SU-DHL-6 (cell line): ENCODE results near the gene MKRN2.

Experiments
- H2AFZ ChIP-seq: fragments of 200-600 bp; sonication (generic); 2 replicates; pipeline ENCODE4 v1.6.1; 2014; ENCODE audit warnings: low read depth, mild to moderate bottlenecking, moderate library complexity, mixed read lengths, antibody characterized with exemption, low read length; ENCODE audit not compliant: severe bottlenecking
- H3F3A ChIP-seq: fragments of 200-600 bp; shearing (Covaris generic); 2 replicates; pipeline ENCODE4 v1.6.0; 2016; ENCODE audit warnings: antibody characterized with exemption, mild to moderate bottlenecking; ENCODE audit not compliant: insufficient read depth
- H3K27ac ChIP-seq: fragments of 200-600 bp; sonication (generic); 2 replicates; pipeline ENCODE4 v1.5.1; 2016; ENCODE audit warnings: low read depth, mild to moderate bottlenecking, low read length, moderate library complexity, mixed read lengths
- H3K27me3 ChIP-seq: fragments of 200-600 bp; sonication (generic), shearing (Covaris generic); 2 replicates; pipeline ENCODE4 v1.6.0; 2014; ENCODE audit warnings: mild to moderate bottlenecking, low read length
- H3K36me3 ChIP-seq: fragments of 200-600 bp; sonication (generic); 2 replicates; pipeline ENCODE4 v1.6.1; 2014; ENCODE audit warnings: mild to moderate bottlenecking, low read length, mixed read lengths
- H3K4me2 ChIP-seq: fragments of 300-600, 200-600 bp; shearing (Covaris generic), sonication (generic); 2 replicates; pipeline ENCODE4 v1.6.0; 2014; ENCODE audit warnings: low read length, low read depth, mild to moderate bottlenecking; ENCODE audit not compliant: poor library complexity, severe bottlenecking
- H3K4me3 ChIP-seq: fragments of 200-600 bp; sonication (generic); 2 replicates; pipeline ENCODE4 v1.5.1; 2014; ENCODE audit warnings: antibody characterized with exemption, low read length, mild to moderate bottlenecking, mixed read lengths; ENCODE audit not compliant: insufficient read depth, poor library complexity, severe bottlenecking
- H3K79me2 ChIP-seq: fragments of 200-600 bp; sonication (generic); 2 replicates; pipeline ENCODE4 v1.6.1; 2014; ENCODE audit warnings: mild to moderate bottlenecking, low read length, moderate library complexity; ENCODE audit not compliant: insufficient read depth
- H3K9ac ChIP-seq: fragments of 200-600 bp; sonication (generic); 2 replicates; pipeline ENCODE4 v1.7.0; 2014; ENCODE audit warnings: mild to moderate bottlenecking, low read length
- H3K9me2 ChIP-seq: fragments of 200-600 bp; sonication (generic); replicated peaks from 2 replicates; pipeline ENCODE4 v1.6.1; 2014; ENCODE audit warnings: low read length; ENCODE audit not compliant: insufficient read depth
- H3K9me3 ChIP-seq: fragments of 200-600 bp; sonication (generic); 2 replicates; pipeline ENCODE4 v1.6.1; 2014; ENCODE audit warnings: low read length, mixed read lengths; ENCODE audit not compliant: insufficient read depth
- H4K20me1 ChIP-seq: fragments of 200-600 bp; sonication (generic); 2 replicates; pipeline ENCODE4 v1.6.1; 2014; ENCODE audit warnings: low read depth, mild to moderate bottlenecking, antibody characterized with exemption, low read length, moderate library complexity, mixed read lengths
- EZH2phosphoT487 ChIP-seq: fragments of 200-600 bp; sonication (generic), shearing (Covaris generic); conservative IDR thresholded peaks from 2 replicates; pipeline ENCODE4 v1.6.1; 2018; ENCODE audit warnings: mild to moderate bottlenecking, antibody characterized with exemption, low read length, moderate library complexity, mixed read lengths
- TF ChIP-seq, protein P1 (sequence below): fragments of 200-600 bp; sonication (generic); IDR thresholded peaks from one replicate; pipeline ENCODE4 v1.5.1; 2017; ENCODE audit warnings: antibody characterized with exemption, mild to moderate bottlenecking, low read length, moderate library complexity; ENCODE audit not compliant: insufficient read depth, poor library complexity, severe bottlenecking

Gene MKRN2

GRCh38 chr3:12585970-12586369, 29.1 kb downstream of the MKRN2 start:
- Histone ChIP-seq H3K4me3 (no peak overlapping the region), H4K20me1 (no peaks in the 10 kb centered on the region), H2AFZ (no peak overlapping the region), H3K4me2 (no peak overlapping the region), H3K36me3 (peaks cover 21% of the 10 kb centered on the region; the same call in 1 of the 2 replicates), H3K9me3 (no peaks in the 10 kb centered on the region), H3K27ac (no peak overlapping the region), H3F3A (peaks cover 6% of the 10 kb centered on the region; the same call in 1 of the 2 replicates), H3K79me2 (no peaks in the 10 kb centered on the region), H3K9me2 (no peaks in the 10 kb centered on the region), H3K27me3 (no peaks in the 10 kb centered on the region), H3K9ac (no peak overlapping the region)
- no peak for TF ChIP-seq EZH2phosphoT487
- TF ChIP-seq, protein P1, sequence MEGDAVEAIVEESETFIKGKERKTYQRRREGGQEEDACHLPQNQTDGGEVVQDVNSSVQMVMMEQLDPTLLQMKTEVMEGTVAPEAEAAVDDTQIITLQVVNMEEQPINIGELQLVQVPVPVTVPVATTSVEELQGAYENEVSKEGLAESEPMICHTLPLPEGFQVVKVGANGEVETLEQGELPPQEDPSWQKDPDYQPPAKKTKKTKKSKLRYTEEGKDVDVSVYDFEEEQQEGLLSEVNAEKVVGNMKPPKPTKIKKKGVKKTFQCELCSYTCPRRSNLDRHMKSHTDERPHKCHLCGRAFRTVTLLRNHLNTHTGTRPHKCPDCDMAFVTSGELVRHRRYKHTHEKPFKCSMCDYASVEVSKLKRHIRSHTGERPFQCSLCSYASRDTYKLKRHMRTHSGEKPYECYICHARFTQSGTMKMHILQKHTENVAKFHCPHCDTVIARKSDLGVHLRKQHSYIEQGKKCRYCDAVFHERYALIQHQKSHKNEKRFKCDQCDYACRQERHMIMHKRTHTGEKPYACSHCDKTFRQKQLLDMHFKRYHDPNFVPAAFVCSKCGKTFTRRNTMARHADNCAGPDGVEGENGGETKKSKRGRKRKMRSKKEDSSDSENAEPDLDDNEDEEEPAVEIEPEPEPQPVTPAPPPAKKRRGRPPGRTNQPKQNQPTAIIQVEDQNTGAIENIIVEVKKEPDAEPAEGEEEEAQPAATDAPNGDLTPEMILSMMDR = no peak

DNA sequence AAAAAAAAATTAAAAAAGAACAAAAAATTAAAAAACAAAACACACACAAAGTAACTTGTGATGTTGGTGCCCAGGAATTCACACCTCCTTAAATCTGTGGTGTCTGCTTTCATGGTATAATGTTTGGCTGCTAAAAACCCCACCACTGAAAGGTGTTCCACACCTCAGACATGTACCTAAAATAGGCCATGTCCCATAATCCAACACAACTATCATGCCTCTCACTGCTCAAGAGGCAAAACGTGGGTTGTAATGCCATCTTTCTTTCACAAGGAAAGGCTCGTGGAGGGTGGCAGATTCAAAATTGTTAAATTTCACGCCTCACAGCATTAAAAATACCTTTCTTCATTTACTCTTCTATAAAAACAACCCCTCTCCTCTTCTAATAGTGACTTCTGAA, 29.5 kb downstream of the MKRN2 start:
- Histone ChIP-seq H3K79me2 (no peaks in the 10 kb centered on the region), H4K20me1 (no peaks in the 10 kb centered on the region), H3K36me3 (peaks cover 24% of the 10 kb centered on the region; the same call in 1 of the 2 replicates), H3K4me2 (no peak overlapping the region), H3K27me3 (no peaks in the 10 kb centered on the region), H3K4me3 (no peak overlapping the region), H2AFZ (no peak overlapping the region), H3K9me3 (no peaks in the 10 kb centered on the region), H3K27ac (no peak overlapping the region), H3K9ac (no peak overlapping the region), H3K9me2 (no peaks in the 10 kb centered on the region), H3F3A (peaks cover 6% of the 10 kb centered on the region; the same call in 1 of the 2 replicates)
- TF ChIP-seq EZH2phosphoT487 = no peak
- TF ChIP-seq, protein P1 = no peak

DNA sequence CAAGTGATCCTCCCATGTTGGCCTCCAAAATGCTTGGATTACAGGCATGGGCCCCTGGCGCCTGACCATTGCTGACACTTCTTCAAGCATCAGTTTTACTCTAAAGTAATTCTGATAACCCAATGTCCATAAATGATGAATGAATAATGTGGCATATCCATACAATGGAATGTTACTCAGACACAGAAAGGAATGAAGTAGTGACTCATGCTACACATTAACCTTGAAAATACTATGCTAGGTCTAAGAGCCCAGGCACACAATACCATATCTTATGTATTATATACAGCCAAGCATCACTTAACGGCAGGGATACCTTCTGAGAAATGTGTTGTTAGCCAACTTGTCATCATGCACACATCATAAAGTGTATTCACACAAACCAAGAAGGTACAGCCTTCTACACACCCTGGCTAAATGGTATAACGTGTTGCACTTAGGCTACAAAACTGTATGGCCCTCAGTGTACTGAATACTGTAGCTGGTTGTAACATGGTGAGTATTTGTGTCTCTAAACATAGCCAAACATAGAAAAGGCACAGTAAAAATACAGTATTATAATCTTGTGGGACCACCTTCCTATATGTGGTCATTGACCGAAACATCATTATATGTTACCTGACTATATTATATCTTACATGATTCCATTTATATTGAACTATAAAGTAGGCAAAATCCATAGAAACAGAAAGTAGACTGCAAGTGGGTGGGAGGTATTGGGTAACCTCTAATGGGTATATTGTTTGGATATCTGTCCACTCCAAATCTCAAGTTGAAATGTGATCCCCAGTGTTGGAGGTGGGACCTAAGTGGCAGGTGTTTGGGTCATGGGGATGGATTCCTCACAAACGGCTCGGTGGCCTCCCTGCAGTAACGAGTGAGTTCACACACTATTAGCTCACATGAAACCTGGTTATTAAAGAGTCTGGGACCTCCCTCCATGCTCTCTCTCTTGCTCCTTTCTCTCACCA, 31.4 kb downstream of the MKRN2 start:
- Histone ChIP-seq H3K4me2 (no peak overlapping the region), H3K4me3 (no peak overlapping the region), H3K27ac (no peak overlapping the region), H3K79me2 (no peaks in the 10 kb centered on the region), H3K9me3 (no peaks in the 10 kb centered on the region), H4K20me1 (no peaks in the 10 kb centered on the region), H3F3A (peaks cover 6% of the 10 kb centered on the region; the same call in 1 of the 2 replicates), H2AFZ (no peak overlapping the region), H3K27me3 (no peaks in the 10 kb centered on the region), H3K9me2 (no peaks in the 10 kb centered on the region), H3K9ac (no peak overlapping the region), H3K36me3 (peaks cover 26% of the 10 kb centered on the region; the same call in 1 of the 2 replicates)
- no peak for TF ChIP-seq EZH2phosphoT487
- TF ChIP-seq, protein P1 = no peak
